ENCODE measurements around the gene TSPAN1.
A peak's percentile ranks its signal among the peaks of the same experiment; 100 is the strongest.
"Not testable (repeated sequence)": the region's sequence is repeated elsewhere in the genome, so short reads cannot be mapped to it uniquely, and the experiment has no call there.

Gene TSPAN1

DNA sequence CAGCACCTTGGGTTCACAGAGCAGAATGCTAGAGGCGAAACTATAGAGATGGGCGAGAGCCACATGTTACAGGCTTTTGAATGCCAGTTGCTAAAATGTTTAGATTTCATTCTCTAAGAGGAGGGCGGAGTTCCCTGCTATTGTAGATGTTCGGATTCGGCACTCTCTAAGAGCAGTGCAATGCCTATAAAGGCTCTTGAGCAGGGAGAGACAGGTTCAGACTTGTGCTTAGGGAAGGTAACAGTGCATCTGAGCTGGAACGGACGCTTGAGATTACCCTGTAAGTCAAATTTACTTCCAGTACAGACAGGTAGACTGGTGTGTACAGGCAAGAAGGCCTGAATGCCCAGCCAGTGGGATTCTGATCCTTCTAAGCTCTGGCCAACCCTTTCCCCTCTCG, 43.6 kb downstream of the TSPAN1 start:
- DNase-seq (ENCODE audit: low read depth in 1 of 2, low spot score in 1 of 2) = no peak

GRCh38 chr1:46219551-46220520, 44.9 kb downstream of the TSPAN1 start:
- no peak for DNase-seq (ENCODE audit: low read depth in 1 of 2, low spot score in 1 of 2)

GRCh38 chr1:46220808-46221207, 45.9 kb downstream of the TSPAN1 start:
- no peak for DNase-seq (ENCODE audit: low read depth in 1 of 2, low spot score in 1 of 2)

GRCh38 chr1:46221749-46222148, 46.9 kb downstream of the TSPAN1 start:
- no peak for DNase-seq (ENCODE audit: low read depth in 1 of 2, low spot score in 1 of 2)

- DNase-seq (ENCODE audit: low read depth in 1 of 2, low spot score in 1 of 2) = not testable (repeated sequence)
These were observed 48.2 kb downstream of the TSPAN1 start for GRCh38 chr1:46223055-46223454.

DNA sequence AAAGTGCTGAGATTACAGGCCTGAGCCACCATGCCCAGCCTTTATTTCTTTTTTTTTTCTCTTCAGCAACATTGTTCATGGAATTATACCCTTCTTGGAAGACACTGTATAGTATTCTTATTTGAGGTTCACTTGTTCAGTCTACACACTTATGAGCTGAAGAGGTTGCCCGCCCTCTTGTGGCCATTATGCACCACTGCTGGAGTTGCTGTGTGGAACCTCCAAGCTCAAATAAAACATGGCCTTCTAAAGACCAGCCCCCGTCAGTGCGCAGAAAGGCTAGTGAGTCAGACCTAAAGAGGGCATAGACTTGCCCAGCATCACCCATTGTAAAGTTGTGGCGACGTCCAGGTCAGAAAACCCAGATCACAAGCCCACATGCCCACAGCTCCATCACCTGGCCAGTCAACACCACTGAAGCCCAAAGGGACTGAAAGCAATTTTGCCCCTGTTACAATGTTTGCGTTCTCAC, 48.6 kb downstream of the TSPAN1 start:
- DNase-seq (ENCODE audit: low read depth in 1 of 2, low spot score in 1 of 2) = peak; percentile 14

DNA sequence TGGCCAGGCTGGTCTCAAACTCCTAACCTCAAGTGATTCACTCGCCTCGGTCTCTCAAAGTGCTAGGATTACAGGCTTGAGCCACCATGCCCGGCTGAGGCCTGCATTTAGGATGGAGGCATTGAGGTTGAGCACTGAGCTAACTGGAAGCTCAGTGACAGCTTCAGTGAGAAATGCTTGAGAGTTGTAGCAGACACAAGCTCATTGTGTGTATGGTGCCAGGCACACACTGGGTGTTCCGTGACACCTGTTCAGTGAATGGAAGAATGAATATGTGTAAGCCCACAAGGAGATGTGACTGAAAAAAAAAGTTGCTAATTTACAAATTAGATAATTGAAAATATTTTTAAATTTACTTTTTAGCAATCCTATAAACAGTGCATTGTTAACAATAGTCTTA, 50.1 kb downstream of the TSPAN1 start:
- DNase-seq (ENCODE audit: low read depth in 1 of 2, low spot score in 1 of 2) = no peak

DNA sequence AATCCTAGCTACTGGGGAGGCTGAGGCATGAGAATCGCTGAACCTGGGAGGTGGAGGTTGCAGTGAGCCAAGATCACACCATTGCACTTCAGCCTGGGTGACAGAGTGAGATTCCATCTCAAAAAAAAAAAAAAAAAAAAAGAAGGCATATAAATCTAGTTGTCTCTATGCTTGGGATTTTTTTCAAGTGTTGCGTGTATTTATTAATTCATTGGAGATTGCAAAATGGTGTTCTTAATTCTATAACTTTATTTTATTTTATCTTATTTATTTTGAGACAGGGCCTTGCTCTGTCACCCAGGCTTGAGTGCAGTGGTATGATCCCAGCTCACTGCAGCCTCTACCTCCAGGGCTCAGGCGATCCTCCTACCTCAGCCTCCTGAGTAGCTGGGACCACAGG, 56.3 kb downstream of the TSPAN1 start:
- DNase-seq (ENCODE audit: low read depth in 1 of 2, low spot score in 1 of 2) = not testable (repeated sequence)

Measured in activated T-helper 1 cell treated with anti-CD3 and anti-CD28 coated beads, Interleukin-2, amount 50 U/mL, for 16 hours (primary cell).